Choroid plexus epithelial cell (primary cell): Measurements from ENCODE around the gene OR10H5.
"Not testable (repeated sequence)": the region's sequence is repeated elsewhere in the genome, so short reads cannot be mapped to it uniquely, and the experiment has no call there.

Experiments used
- DNase-seq: peaks from one replicate; pipeline ENCODE4 v3.0.0-alpha.2; 2010; ENCODE audit warnings: low read depth
- H3K4me3 ChIP-seq: 2 replicates; pipeline ENCODE4 v1.5.1; 2011; ENCODE audit warnings: low read depth, mild to moderate bottlenecking, control low read depth, low read length, moderate library complexity
- TF ChIP-seq, protein P1 (sequence below): conservative IDR thresholded peaks from 2 replicates; pipeline ENCODE4 v1.5.1; 2011; ENCODE audit warnings: low read depth, mild to moderate bottlenecking, control low read depth, inconsistent platforms, low read length, moderate library complexity

OR10H5 gene

DNA sequence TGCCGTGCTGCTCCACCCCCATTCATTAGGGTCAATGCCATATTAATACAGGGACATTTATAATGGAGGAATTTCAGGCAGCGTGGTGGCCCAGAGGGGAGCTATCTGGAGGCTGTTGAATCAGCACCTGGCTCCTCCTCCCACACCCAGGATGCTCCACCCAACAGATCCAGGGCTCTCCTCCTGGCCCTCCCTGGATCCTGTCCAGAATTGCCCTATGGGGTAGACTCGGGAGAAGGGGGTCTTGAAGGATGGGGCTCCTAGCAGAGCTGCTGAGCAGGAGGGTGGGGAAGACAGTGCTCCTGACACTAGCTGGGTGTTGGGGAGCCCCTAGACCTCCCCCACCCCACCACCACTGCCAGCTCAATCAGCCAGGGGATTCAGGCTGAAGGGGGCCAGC lies 5.2 kb upstream of the OR10H5 start:
- H3K4me3 ChIP-seq: no peak overlapping the region
- TF ChIP-seq, protein P1, sequence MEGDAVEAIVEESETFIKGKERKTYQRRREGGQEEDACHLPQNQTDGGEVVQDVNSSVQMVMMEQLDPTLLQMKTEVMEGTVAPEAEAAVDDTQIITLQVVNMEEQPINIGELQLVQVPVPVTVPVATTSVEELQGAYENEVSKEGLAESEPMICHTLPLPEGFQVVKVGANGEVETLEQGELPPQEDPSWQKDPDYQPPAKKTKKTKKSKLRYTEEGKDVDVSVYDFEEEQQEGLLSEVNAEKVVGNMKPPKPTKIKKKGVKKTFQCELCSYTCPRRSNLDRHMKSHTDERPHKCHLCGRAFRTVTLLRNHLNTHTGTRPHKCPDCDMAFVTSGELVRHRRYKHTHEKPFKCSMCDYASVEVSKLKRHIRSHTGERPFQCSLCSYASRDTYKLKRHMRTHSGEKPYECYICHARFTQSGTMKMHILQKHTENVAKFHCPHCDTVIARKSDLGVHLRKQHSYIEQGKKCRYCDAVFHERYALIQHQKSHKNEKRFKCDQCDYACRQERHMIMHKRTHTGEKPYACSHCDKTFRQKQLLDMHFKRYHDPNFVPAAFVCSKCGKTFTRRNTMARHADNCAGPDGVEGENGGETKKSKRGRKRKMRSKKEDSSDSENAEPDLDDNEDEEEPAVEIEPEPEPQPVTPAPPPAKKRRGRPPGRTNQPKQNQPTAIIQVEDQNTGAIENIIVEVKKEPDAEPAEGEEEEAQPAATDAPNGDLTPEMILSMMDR: no peak
- no peak for DNase-seq

DNA sequence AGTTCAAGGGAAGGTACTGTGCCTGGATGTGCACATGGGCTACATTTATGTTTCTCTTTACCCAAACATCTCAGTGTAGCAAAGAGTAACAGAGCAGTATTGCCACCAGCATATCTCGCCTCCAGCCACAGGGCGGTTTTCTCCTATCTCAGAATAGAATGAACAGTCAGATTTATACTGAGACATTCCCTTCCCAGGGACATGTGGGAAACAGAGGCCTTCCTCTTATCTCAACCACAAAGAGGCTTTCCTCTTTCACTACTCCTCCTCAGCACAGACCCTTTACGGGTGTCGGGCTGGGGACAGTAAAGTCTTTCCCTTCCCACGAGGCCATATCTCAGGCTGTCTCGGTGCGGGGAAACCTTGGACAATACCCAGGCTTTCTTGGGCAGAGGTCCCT lies 4.6 kb upstream of the OR10H5 start:
- not testable (repeated sequence) for H3K4me3 ChIP-seq, DNase-seq

DNA sequence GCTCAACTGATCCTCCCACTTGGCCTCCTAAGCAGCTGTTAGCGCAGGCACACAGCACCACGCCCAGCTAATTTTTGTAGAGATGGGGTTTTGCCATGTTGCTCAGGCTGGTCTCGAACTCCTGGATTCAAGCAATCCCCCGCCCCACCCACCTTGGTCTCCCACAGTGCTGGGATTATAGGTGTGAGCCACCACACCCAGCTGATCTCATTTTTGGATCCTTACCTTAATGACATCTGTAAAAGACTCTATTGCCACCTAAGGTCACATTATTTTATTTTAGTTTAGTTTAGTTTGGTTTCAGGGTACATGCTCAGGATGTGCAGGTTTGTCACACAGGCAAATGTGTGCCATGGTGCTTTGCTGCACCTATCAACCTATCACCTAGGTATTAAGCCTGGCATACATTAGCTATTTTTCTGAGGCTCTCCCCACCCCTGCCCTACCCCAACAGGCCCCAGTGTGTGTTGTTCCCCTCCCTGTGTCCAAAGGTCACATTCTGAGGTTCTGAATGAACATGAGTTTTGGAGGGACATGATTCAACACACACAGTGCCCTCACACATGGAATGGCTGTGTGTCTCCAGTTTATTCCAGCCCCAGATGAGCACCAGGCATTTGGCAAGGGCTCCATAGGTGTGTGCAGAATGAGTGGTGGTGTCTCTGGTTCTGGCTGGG lies 1.3 kb downstream of the OR10H5 start:
- H3K4me3 ChIP-seq: no peak overlapping the region
- TF ChIP-seq, protein P1: no peak
- DNase-seq: no peak

DNA sequence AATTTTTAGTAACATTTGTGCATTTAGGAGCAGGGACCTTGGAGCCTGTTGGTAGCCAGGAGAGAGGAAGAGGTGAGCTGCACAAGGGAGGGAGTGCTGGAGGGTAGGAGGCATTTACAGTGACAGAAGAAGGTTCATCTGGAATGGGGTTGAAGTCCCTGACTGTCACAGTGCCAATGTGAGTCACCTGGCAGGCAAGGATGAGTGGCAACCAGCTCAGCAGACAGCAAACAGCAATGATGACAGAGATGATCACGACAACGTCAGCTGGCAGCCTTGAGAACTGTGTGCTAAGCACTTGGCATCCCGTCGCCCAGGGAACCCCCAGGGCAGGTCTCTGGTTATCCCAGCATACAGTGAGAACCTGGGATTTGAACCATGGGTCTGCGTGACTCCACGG lies 2.6 kb downstream of the OR10H5 start:
- TF ChIP-seq, protein P1: no peak
- H3K4me3 ChIP-seq: no peak overlapping the region
- DNase-seq: no peak

DNA sequence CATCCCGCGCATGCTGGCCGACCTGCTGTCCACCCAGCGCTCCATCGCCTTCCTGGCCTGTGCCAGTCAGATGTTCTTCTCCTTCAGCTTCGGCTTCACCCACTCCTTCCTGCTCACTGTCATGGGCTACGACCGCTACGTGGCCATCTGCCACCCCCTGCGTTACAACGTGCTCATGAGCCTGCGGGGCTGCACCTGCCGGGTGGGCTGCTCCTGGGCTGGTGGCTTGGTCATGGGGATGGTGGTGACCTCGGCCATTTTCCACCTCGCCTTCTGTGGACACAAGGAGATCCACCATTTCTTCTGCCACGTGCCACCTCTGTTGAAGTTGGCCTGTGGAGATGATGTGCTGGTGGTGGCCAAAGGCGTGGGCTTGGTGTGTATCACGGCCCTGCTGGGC lies 6.8 kb downstream of the OR10H5 start:
- H3K4me3 ChIP-seq, DNase-seq: not testable (repeated sequence)

DNA sequence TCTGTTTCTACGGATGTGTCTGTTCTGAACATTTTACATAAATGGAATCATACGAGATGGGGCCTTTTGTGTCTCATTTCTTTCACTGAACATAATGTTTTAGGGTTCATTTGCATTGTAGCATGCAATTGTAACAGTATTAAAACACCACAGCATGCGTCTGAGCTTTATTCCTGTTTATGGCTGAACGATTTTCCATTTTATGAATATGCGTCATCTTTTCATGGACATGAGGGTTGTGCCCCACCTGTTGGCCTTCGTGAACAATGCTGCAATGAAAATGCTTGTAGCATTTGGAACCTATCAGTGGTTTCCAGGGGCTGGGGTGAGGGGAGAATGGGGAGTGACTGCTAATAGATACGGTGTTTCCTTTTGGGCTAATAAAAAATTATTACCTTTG lies 22.9 kb downstream of the OR10H5 start:
- TF ChIP-seq, protein P1: no peak
- H3K4me3 ChIP-seq: no peak overlapping the region
- no peak for DNase-seq

DNA sequence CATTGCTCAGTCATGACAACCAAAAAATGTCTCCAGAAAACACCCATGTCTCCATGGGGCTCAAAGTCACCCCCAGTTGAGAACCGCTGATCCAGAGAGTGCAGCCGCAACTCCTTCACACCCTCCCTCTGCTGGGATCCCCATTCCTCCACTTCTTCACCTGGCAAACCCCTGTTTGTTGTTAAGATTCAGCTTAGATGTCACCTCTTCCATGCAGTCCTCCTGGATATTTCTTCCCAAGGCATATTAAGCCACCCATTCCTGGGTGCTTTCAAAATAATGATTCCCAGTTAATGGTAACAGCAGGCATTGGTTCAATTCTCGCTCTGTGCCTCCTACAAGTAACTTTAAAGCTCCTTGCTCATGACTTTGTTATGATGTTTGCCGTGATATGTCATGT lies 24.0 kb downstream of the OR10H5 start:
- DNase-seq: no peak
- TF ChIP-seq, protein P1: no peak
- H3K4me3 ChIP-seq: no peak overlapping the region

DNA sequence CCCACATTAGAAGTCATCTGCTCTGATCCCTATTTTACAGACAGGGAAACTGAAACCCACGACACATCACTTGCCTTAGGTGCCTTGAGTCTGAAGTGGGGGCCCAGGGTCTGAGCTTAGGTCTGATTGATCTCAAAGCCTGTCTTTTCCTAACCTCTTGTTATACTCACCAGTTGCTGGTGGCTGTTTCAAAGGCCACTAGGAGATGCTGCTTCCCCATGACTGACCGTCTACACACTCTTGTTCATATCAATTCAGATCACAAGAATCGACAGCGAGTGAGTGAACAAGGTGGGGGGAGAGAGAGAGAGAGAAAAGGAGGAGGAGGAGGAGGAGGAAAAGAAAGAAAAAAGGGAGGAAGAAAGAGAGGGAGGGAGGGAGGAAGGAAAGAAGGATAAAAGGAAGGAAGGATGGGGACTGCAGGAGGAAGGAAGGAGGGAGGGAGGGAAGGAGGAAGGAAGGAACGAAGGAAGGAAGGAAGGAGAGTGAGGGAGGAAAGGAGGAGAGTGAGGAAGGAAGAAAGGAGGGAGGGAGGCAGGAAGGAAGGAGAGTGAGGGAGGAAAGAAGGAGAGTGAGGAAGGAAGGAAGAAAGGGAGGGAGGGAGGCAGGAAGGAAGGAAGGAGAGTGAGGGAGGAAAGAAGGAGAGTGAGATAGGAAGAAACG lies 24.7 kb downstream of the OR10H5 start:
- no peak overlapping the region for H3K4me3 ChIP-seq
- no peak for DNase-seq
- TF ChIP-seq, protein P1: no peak
